Tibial artery (tissue), 4 donors: ENCODE data around the gene EHD4.

Experiments
- DNase-seq, 2 donors: peaks; one replicate each; pipeline ENCODE4 v3.0.0-alpha.2; 2019
- H3K27ac ChIP-seq, 2 donors: fragments of 200-600 bp; sonication (generic) in 1 of 2; 1 replicate in 1 of 2; 2 replicates in 1 of 2; pipeline ENCODE4 v1.5.1; 2018 to 2019; ENCODE audit warnings: mild to moderate bottlenecking in 1 of 2
- H3K27me3 ChIP-seq, 2 donors: fragments of 200-600 bp; sonication (generic) in 1 of 2; one replicate each; pipeline versions ENCODE4 v1.5.1 to v1.6.0; 2016 to 2019
- H3K36me3 ChIP-seq, 3 donors: fragments of 200-600 bp; sonication (generic) in 2 of 3; one replicate each; pipeline ENCODE4 v1.5.1; 2016 to 2019; ENCODE audit warnings: mild to moderate bottlenecking in 2 of 3
- H3K4me1 ChIP-seq, 4 donors: fragments of 200-600 bp; sonication (generic) in 2 of 4; 1 replicate in 3 of 4; 2 replicates in 1 of 4; pipeline ENCODE4 v1.5.1; 2016 to 2019
- H3K4me3 ChIP-seq, 2 donors: fragments of 200-600 bp; sonication (generic) in 1 of 2; 1 replicate in 1 of 2; 2 replicates in 1 of 2; pipeline ENCODE4 v1.5.1; 2018 to 2019; ENCODE audit warnings: mild to moderate bottlenecking in 2 of 2
- H3K9me3 ChIP-seq, 3 donors: fragments of 200-600 bp; sonication (generic) in 1 of 3; one replicate each; pipeline ENCODE4 v1.5.1; 2016 to 2019
- intact Hi-C: fragments of 100-400 bp; cut with DNase I; formaldehyde crosslinking; loops from one replicate; pipeline ENCODE4 v1.15.0; 2023; ENCODE audit warnings: low total_unique reads
- TF ChIP-seq, protein P1 (sequence below), 2 experiments: fragments of 200-600 bp in 1 of 2; fragments of 450-650 bp in 1 of 2; IDR thresholded peaks; one replicate each; pipeline ENCODE4 v1.5.1; 2017 to 2019; ENCODE audit warnings: antibody characterized with exemption in 2 of 2, mild to moderate bottlenecking in 1 of 2, moderate library complexity in 1 of 2

The EHD4 gene

DNA sequence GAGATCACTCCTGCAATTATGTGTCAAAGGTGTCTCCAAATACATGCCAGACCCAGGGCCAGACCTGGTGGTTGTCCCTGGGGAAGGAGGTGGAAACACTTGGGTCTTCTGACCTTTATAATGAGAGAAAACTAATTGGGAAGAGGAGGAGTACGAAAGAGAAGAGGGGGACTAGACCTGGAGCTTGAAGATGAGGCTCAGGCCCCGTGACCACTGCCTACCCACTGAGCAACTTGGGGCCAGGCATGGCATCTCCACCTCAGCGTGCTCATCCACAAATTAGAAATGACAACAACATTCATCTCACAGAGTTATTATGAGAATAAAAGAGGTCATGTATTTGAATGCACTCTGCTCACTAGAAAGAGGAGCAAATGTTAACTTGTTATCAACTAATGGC lies 59.1 kb downstream of the EHD4 start:
- H3K36me3 ChIP-seq, result peaks cover 13 to 42% (median 24%) of the 10 kb centered on the region in 3 donors
- TF ChIP-seq, protein P1, sequence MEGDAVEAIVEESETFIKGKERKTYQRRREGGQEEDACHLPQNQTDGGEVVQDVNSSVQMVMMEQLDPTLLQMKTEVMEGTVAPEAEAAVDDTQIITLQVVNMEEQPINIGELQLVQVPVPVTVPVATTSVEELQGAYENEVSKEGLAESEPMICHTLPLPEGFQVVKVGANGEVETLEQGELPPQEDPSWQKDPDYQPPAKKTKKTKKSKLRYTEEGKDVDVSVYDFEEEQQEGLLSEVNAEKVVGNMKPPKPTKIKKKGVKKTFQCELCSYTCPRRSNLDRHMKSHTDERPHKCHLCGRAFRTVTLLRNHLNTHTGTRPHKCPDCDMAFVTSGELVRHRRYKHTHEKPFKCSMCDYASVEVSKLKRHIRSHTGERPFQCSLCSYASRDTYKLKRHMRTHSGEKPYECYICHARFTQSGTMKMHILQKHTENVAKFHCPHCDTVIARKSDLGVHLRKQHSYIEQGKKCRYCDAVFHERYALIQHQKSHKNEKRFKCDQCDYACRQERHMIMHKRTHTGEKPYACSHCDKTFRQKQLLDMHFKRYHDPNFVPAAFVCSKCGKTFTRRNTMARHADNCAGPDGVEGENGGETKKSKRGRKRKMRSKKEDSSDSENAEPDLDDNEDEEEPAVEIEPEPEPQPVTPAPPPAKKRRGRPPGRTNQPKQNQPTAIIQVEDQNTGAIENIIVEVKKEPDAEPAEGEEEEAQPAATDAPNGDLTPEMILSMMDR (IDR thresholded peaks at IDR 0.05), result no peak
- H3K27me3 ChIP-seq, result no peaks in the 10 kb centered on the region
- no peaks in the 10 kb centered on the region for H3K9me3 ChIP-seq
- no peak overlapping the region for H3K27ac ChIP-seq
- intact Hi-C loops, result no loop called here
- peaks cover 0 to 34% (median 14%) of the 10 kb centered on the region in 4 donors for H3K4me1 ChIP-seq
- H3K4me3 ChIP-seq, result no peak overlapping the region
- no peak for DNase-seq

DNA sequence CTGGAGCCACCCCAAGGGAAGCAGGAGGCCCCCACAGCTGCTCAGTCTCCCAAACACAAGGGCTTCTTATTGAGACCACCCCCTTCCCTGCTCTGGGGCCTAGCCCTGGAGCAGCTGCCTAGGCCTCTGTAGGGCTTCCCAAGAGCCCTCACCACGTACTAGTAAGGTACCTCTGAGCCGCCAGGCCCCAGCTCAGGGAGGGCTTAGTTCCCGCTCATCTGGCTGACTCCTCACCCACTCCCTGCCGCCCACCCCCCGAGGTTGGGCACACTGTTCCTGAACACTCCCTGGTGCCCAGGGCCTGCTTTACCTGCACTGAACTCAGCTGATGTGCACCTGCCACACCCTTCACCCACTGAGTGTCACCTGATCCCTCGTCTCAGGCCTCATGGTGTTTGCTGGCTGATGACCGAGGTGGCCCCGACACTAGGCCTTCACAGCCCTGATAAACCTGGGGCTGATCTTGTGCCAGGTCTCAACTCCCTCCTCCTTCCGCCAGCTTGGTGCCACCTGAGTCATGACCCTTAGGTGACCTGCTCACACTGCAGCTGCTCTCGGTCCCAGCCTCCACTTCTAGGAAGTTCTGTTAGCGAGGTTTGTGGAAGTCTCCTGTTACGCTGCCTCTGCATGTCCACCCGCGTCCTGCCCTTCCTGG lies 60.5 kb downstream of the EHD4 start:
- TF ChIP-seq, protein P1 (IDR thresholded peaks at IDR 0.05), result no peak
- no peak for DNase-seq
- H3K4me1 ChIP-seq, result peaks cover 0 to 20% (median 3%) of the 10 kb centered on the region in 4 donors
- peaks cover 15 to 56% (median 36%) of the 10 kb centered on the region in 3 donors for H3K36me3 ChIP-seq
- intact Hi-C loops, result no loop called here
- H3K4me3 ChIP-seq, result no peak overlapping the region
- H3K27me3 ChIP-seq, result no peaks in the 10 kb centered on the region
- H3K9me3 ChIP-seq, result no peaks in the 10 kb centered on the region
- no peak overlapping the region for H3K27ac ChIP-seq

DNA sequence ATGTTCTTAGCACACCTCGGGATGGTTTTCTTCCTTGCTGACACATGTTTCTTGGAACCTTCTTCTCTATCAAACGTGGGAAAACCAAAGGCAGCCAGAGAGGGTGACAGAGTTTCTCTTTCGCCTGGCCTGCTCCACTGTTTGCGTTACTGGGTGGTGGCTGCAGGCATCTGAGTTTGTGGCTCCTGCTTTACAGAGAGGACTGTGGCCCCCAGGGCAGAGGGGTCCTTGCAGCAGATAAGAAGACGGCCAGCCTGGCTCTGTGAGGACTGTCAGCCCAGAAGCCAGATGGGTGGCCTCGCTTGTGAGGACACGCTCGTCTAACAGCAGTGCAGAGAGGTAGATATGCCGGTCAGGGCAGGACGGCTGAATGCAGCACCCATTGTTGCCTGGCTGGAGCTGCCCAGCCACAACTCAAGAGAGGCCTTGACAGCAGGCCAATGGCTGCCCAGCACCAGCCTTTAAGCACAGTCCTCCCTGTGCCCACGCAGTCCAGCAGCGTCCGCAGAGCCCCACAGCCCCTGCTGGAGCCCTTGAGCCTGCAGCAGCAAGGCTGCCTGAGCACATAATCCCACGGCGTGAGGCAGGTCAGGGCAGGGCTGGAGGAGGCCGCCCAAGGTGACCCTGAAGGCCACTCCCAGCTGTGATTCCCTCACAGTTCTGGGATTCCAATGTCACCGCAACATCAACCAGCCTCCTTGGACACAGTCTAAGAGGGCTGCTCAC lies 63.5 kb downstream of the EHD4 start:
- Histone ChIP-seq H3K4me3 (no peak overlapping the region), H3K4me1 (peaks cover 0 to 11% (median 4%) of the 10 kb centered on the region in 4 donors), H3K9me3 (no peaks in the 10 kb centered on the region), H3K36me3 (peaks cover 18 to 80% (median 42%) of the 10 kb centered on the region in 3 donors), H3K27ac (no peak overlapping the region), H3K27me3 (no peaks in the 10 kb centered on the region)
- TF ChIP-seq, protein P1 (IDR thresholded peaks at IDR 0.05), result no peak
- no peak for DNase-seq
- intact Hi-C loops, result loop anchor here (10.0 kb wide), 1 partner anchor 134 kb away; the partner anchor contains the start of gene MAPKBP1

DNA sequence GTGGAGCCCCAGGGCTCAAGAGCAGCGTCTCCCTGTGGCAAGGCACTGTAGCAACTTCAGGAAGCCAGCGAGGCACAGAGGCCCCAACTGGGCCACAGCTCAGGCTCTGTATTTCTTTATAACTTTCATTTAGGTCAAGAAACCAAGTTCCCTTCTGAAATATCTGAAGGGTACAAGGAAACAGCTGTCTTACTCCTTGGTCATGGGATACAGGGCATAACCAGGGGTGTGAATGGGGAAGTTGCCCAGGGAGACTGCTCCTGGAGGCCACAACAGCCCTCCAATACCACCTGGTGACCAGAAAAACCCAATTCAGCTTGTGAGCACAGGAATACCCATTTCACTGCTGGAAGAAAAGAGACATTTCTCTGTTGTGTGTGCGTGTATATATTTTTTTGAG lies 65.2 kb downstream of the EHD4 start:
- DNase-seq, result no peak
- TF ChIP-seq, protein P1 (IDR thresholded peaks at IDR 0.05), result no peak

DNA sequence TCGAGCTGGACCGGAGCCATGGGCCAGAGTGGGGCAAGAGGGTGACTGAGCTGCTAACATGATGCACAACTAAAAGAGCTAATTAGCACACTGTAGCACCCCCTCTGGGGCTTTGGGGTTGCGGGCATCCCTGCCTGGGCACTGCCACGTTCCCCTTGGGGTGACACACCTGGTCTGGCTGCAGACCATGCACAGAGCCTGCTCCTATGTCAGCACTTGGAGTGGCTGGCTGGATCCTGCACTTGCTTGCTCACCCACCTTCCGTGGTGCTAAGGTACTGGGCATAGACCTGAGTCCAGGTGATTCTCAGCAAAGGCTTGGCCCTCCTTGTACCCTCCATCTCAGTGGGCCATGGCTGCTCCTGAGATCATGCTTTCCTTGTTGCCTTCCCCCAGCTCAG lies 65.7 kb downstream of the EHD4 start:
- intact Hi-C loops, result loop anchor here (10.0 kb wide), 1 partner anchor 132 kb away; the partner anchor contains the start of gene MAPKBP1
- DNase-seq, result no peak
- Histone ChIP-seq H3K36me3 (peaks cover 18 to 87% (median 41%) of the 10 kb centered on the region in 3 donors), H3K27me3 (no peaks in the 10 kb centered on the region), H3K4me3 (no peak overlapping the region), H3K27ac (no peak overlapping the region), H3K4me1 (peaks cover 0 to 13% (median 3%) of the 10 kb centered on the region in 4 donors), H3K9me3 (no peaks in the 10 kb centered on the region)
- TF ChIP-seq, protein P1 (IDR thresholded peaks at IDR 0.05), result no peak

More for the DNA sequence above, 65.2 kb downstream of the EHD4 start:
- Histone ChIP-seq H3K9me3 (no peaks in the 10 kb centered on the region), H3K4me1 (peaks cover 0 to 13% (median 3%) of the 10 kb centered on the region in 4 donors), H3K27ac (no peak overlapping the region), H3K36me3 (peaks cover 18 to 83% (median 41%) of the 10 kb centered on the region in 3 donors), H3K4me3 (no peak overlapping the region), H3K27me3 (no peaks in the 10 kb centered on the region)
- intact Hi-C loops, result loop anchor here (10.0 kb wide), 1 partner anchor 132 kb away; the partner anchor contains the start of gene MAPKBP1
